GM21423 (cell line): ENCODE measurements around the gene RASL11A.
"Not testable (repeated sequence)": the region's sequence is repeated elsewhere in the genome, so short reads cannot be mapped to it uniquely, and the experiment has no call there.

Experiments
- ATAC-seq: cut with Tn5 transposase; IDR thresholded peaks from one replicate; pipeline ENCODE4 v1.9.1; 2021; ENCODE audit warnings: mild to moderate bottlenecking, moderate library complexity; ENCODE audit not compliant: unreplicated experiment

RASL11A gene

GRCh38 chr13:27296496-27296895, 25.9 kb downstream of the RASL11A start:
- no peak for ATAC-seq

GRCh38 chr13:27298849-27299248, 28.2 kb downstream of the RASL11A start:
- ATAC-seq: no peak

GRCh38 chr13:27300406-27300805, 29.8 kb downstream of the RASL11A start:
- ATAC-seq: not testable (repeated sequence)

- no peak for ATAC-seq
Observed at GRCh38 chr13:27300941-27301586, 30.4 kb downstream of the RASL11A start.

- no peak for ATAC-seq
Observed at GRCh38 chr13:27302643-27303262, 32.1 kb downstream of the RASL11A start.

- ATAC-seq: no peak
Observed at GRCh38 chr13:27304099-27304498, 33.5 kb downstream of the RASL11A start.

GRCh38 chr13:27304611-27305010, 34.0 kb downstream of the RASL11A start:
- ATAC-seq: no peak

GRCh38 chr13:27306364-27306763, 35.7 kb downstream of the RASL11A start:
- no peak for ATAC-seq

- no peak for ATAC-seq
Observed at GRCh38 chr13:27308941-27309340, 38.3 kb downstream of the RASL11A start.

- no peak for ATAC-seq
Observed at GRCh38 chr13:27309401-27309958, 38.9 kb downstream of the RASL11A start.

GRCh38 chr13:27309967-27310598, 39.5 kb downstream of the RASL11A start:
- no peak for ATAC-seq

GRCh38 chr13:27310946-27311345, 40.3 kb downstream of the RASL11A start:
- no peak for ATAC-seq

- ATAC-seq: no peak
Observed at GRCh38 chr13:27311518-27312210, 41.0 kb downstream of the RASL11A start.

- no peak for ATAC-seq
Observed at GRCh38 chr13:27313770-27314169, 43.1 kb downstream of the RASL11A start.

- ATAC-seq: no peak
Observed at GRCh38 chr13:27319404-27319803, 48.8 kb downstream of the RASL11A start.

- no peak for ATAC-seq
Observed at GRCh38 chr13:27321468-27322431, 51.1 kb downstream of the RASL11A start.

GRCh38 chr13:27322443-27322842, 51.8 kb downstream of the RASL11A start:
- not testable (repeated sequence) for ATAC-seq
